GM12875 (cell line): ENCODE measurements around the gene ABTB1.

Source experiments
- H3K4me3 ChIP-seq: one replicate; pipeline ENCODE4 v1.5.1; 2011; ENCODE audit warnings: low read depth, low read length, control low read depth
- TF ChIP-seq, protein P1 (sequence below): IDR thresholded peaks from 2 replicates; pipeline ENCODE4 v1.5.1; 2011; ENCODE audit warnings: low read depth, mild to moderate bottlenecking, control low read depth, inconsistent platforms, low read length, moderate library complexity, borderline replicate concordance; ENCODE audit not compliant: insufficient read depth

Gene ABTB1

DNA sequence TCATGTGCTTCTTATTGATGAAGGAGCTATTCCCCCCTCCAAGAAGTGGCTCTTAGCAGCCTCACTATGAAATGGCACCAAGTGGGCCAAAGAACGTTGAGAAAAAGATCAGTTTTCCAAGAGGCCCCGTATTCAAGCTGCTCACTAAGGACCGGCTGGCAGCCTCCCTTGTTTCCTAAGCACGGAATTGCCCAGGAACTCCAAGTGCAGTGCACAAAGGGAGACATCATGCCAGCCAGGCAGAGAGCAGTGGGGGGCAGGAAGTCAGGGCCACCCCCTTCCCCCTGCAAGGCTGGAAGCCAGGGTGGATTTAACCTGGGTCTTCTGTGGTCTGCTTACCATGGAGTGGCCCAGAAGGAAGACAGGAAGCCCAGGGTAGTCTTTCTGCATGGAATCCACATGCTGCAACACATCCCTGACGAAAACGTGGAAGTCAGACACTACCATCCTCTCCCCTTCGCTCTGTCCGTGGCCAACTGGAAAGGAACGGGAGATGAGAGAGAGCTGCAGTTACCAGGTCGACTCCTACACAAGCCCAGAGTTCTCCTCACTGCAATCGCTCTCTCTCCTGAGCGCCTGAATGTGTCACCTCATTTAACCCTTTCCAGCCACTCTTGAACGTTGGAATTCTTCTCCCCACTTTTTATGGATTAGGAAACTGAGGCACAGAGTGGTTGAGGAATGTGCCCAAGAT, 49.5 kb downstream of the ABTB1 start:
- no peak overlapping the region for H3K4me3 ChIP-seq
- TF ChIP-seq, protein P1, sequence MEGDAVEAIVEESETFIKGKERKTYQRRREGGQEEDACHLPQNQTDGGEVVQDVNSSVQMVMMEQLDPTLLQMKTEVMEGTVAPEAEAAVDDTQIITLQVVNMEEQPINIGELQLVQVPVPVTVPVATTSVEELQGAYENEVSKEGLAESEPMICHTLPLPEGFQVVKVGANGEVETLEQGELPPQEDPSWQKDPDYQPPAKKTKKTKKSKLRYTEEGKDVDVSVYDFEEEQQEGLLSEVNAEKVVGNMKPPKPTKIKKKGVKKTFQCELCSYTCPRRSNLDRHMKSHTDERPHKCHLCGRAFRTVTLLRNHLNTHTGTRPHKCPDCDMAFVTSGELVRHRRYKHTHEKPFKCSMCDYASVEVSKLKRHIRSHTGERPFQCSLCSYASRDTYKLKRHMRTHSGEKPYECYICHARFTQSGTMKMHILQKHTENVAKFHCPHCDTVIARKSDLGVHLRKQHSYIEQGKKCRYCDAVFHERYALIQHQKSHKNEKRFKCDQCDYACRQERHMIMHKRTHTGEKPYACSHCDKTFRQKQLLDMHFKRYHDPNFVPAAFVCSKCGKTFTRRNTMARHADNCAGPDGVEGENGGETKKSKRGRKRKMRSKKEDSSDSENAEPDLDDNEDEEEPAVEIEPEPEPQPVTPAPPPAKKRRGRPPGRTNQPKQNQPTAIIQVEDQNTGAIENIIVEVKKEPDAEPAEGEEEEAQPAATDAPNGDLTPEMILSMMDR: no peak

DNA sequence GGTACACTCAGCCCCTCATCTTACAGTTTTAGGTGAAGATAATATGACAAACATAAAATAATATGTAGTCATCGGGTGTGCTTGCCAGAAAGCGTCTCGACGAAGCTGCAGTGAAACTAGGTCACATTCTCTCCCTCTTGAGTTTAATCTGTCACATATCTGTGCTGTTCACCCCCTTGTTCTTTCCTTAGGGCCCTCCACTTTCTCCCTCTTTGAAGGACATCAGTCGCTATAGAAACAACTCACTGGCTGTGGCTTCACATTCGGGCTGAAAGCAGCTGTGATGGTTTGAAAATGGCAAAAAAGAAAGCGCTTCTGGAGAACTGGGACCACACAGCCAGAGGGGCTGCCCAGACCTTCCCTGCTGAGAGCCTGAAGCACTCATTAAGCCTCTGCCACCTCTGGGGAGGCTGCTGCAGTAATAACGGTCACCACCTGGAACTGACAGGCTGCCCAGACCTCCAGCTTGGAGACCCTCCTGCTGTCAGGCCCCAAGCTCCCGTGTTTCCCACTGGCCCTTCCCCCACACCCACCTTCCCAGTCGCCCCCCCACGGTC, 50.3 kb downstream of the ABTB1 start:
- TF ChIP-seq, protein P1: no peak
- H3K4me3 ChIP-seq: no peak overlapping the region

DNA sequence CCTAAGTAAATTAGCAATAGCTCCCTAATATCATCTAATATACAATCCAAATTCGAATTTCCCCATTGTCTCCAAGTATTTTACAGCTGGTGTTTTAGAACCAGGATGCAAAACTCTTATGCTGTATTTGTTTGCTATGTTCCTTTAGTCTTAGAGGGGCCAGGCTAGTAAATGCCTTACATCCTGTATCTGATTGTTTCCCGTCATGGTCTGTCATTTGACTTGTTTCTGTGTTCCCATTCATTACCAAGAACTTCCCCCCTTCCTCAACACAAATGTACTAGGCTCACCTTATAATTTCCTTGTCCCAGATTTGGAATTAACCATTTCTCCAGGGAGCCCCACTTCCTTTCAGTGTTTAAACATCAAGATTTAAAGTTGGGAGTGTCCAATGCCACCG, 54.1 kb downstream of the ABTB1 start:
- no peak overlapping the region for H3K4me3 ChIP-seq
- TF ChIP-seq, protein P1: no peak

DNA sequence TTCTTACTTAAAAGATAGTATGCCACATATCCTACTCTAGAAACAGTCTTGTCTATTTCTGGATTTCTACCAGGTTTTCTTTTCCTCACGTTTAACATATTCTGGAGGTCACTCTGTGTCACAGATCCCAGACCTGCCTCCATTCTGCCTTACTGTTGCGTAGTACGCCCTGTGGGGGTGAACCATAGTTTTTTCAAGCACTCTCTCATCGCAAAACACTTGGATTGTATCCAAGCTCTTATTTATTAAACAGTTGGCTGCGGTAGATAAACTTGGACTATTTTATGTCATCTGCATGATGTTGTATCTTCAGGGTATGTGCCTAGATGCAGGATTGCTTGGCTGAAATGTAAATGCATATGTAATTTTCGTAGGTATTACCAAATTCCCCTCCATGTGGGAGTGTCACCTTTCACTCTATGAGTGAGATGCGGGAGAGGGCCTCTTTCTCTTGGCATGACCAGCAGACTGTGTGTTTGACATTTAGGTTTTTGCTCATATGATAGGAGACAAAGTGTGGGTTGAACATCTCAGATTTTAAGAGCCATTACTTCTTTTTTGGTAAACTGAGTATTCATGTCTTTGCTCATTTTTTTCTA, 55.8 kb downstream of the ABTB1 start:
- H3K4me3 ChIP-seq: no peak overlapping the region
- TF ChIP-seq, protein P1: no peak

DNA sequence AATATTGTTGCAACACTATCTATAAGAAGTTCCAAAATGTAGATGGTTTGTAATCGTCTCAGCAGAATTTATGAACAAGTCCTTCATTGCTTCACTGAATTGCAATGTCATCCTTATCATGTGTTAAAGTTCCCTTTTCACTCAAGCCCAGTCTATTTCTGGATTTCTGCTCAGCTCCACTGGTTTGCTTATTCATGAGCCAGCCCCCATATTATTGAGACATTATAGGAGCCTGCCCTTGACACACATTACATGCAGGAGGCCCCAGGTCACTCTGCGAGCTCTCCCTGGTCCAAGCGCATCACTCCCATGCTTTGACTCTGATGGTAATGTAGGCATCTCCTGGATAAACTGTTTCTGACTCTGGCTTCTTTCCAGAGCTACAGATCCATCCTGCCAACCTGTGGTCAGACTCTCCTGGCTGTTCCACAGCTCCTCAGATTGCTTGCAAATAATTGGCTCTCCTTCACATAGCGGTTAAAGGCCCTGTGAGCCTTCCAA, 56.9 kb downstream of the ABTB1 start:
- no peak overlapping the region for H3K4me3 ChIP-seq

DNA sequence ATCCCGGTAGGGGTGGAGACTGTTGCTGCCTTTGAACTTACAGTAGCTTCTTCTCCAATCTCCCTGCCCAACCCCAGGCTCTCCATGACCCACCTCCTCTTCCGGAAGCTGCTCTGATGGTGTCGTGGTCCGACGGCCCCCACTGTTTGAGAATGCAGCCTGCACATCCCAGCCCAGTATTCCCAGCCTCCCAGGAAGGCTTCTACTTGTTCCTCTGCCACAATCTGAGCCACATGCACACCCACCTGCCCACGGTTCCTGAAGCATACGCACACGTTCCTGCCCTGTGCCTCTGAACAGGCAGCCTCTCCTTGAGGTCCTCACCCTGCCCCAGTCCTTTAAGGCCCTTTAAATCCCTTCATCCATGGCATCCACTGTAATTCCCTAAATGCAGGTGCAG, 57.4 kb downstream of the ABTB1 start:
- TF ChIP-seq, protein P1: no peak
- H3K4me3 ChIP-seq: no peak overlapping the region

More for the DNA sequence above, 56.9 kb downstream of the ABTB1 start:
- TF ChIP-seq, protein P1: no peak
